Measurements from ENCODE around the gene CDH26.

Gene CDH26

DNA sequence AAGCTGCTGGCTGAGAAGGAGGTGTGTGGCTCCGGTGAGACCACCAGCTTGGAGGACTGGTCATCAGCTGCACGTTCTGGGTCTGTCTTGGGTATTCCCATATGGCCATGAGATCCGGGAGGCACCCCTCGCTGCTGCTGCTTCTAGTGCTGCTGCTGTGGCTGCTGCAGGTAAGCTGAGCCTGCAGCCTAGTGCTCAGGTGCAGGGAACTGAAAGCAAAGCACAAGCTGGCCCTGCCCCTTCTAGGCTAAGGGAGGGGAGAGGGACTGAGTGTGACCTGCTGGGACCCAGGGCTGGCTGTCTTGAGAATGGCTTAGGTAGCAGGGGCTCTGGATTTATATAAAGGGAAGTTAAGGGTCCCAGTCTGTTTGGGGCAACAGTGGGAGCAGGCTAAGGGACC is 403 bp downstream of the CDH26 start:
- TF ChIP-seq, protein P1, sequence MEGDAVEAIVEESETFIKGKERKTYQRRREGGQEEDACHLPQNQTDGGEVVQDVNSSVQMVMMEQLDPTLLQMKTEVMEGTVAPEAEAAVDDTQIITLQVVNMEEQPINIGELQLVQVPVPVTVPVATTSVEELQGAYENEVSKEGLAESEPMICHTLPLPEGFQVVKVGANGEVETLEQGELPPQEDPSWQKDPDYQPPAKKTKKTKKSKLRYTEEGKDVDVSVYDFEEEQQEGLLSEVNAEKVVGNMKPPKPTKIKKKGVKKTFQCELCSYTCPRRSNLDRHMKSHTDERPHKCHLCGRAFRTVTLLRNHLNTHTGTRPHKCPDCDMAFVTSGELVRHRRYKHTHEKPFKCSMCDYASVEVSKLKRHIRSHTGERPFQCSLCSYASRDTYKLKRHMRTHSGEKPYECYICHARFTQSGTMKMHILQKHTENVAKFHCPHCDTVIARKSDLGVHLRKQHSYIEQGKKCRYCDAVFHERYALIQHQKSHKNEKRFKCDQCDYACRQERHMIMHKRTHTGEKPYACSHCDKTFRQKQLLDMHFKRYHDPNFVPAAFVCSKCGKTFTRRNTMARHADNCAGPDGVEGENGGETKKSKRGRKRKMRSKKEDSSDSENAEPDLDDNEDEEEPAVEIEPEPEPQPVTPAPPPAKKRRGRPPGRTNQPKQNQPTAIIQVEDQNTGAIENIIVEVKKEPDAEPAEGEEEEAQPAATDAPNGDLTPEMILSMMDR (IDR thresholded peaks at IDR 0.05; ENCODE audit: low read depth, low read length) = no peak
- H3K4me3 ChIP-seq (replicated peaks in 1 of 2; ENCODE audit: low read depth in 2 of 2, low read length in 2 of 2) = no peak overlapping the region
- DNase-seq (ENCODE audit: low read depth in 2 of 2) = no peak

DNA sequence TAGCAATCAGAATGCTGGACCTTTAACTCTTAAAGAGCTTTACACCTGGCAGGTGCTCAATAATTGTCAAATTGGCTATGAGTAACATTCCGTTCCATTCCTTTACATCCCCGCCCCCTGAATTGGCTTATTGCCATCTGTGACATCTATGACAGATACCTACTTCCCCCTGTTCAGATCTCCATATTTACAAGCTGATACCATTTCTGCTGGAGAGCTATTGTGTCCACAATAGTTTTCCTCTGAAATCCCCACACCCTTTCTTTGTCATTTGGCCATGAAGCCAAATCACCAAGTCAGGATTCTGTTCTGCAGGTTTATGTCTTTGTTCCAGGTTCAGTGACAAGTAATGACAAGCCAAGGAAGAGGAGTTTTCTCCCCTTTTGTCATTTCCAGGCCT is 3.2 kb downstream of the CDH26 start:
- DNase-seq (ENCODE audit: low read depth in 2 of 2) = no peak
- TF ChIP-seq, protein P1 (IDR thresholded peaks at IDR 0.05; ENCODE audit: low read depth, low read length) = no peak
- no peak overlapping the region for H3K4me3 ChIP-seq (replicated peaks in 1 of 2; ENCODE audit: low read depth in 2 of 2, low read length in 2 of 2)

DNA sequence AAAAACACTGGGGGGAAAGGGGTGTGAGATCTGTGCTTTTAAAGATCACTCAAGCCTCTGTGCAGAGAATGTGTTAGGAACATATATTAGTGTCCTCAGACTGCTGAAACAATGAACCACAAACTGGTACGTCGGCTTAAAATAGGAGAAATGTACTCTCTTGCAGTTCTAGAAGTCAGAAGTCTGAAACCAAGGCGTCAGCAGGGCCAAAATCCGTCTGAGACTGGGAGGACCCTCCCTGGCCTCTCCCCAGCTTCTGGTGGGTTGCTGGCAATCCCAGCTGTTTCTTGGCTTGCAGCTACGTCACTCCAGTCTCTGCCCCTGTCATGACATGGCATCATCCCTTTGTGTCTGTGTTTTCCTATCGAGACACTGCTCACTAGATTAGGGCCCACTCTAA is 3.9 kb downstream of the CDH26 start:
- TF ChIP-seq, protein P1 (IDR thresholded peaks at IDR 0.05; ENCODE audit: low read depth, low read length) = no peak
- no peak for DNase-seq (ENCODE audit: low read depth in 2 of 2)
- H3K4me3 ChIP-seq (replicated peaks in 1 of 2; ENCODE audit: low read depth in 2 of 2, low read length in 2 of 2) = no peak overlapping the region

DNA sequence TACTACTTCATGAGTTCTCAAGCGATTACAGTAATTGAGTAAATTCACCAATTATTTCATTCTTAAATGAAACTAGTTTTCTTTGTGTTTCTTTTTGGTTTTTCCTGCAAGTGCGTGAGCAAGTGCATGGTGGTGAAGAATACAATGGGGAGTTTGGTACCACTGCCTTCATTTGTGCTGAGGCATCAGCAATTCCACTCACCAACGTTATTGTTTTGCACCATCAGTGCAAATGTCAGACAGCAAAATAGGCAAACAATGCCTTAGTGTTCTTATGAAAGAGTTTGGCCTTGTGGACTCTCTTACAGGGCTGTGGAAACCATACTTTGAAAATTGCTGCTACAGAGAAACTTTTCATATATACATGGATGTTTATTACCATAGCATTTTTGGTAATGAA is 8.2 kb downstream of the CDH26 start:
- TF ChIP-seq, protein P1 (IDR thresholded peaks at IDR 0.05; ENCODE audit: low read depth, low read length) = no peak
- no peak for DNase-seq (ENCODE audit: low read depth in 2 of 2)
- no peak overlapping the region for H3K4me3 ChIP-seq (replicated peaks in 1 of 2; ENCODE audit: low read depth in 2 of 2, low read length in 2 of 2)

DNA sequence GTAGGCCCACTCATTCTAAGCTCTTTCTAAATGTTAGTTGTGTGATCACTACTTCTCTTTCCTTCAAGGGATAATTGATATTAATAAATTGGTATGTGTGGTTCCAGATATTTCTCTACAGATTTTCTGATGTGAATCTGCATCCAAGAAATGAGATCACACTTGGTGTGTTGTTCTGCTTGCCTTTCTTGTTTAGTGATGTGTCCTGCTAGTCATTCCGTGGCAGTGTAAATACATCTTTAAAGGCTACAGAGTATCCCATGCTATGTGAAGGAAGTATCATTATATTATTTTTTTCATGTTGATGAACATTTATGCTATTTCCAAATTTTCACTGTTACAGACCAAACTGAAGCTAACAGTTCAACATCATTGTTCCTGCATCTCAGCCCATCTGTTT is 13.2 kb downstream of the CDH26 start:
- TF ChIP-seq, protein P1 (IDR thresholded peaks at IDR 0.05; ENCODE audit: low read depth, low read length) = no peak
- no peak for DNase-seq (ENCODE audit: low read depth in 2 of 2)

DNA sequence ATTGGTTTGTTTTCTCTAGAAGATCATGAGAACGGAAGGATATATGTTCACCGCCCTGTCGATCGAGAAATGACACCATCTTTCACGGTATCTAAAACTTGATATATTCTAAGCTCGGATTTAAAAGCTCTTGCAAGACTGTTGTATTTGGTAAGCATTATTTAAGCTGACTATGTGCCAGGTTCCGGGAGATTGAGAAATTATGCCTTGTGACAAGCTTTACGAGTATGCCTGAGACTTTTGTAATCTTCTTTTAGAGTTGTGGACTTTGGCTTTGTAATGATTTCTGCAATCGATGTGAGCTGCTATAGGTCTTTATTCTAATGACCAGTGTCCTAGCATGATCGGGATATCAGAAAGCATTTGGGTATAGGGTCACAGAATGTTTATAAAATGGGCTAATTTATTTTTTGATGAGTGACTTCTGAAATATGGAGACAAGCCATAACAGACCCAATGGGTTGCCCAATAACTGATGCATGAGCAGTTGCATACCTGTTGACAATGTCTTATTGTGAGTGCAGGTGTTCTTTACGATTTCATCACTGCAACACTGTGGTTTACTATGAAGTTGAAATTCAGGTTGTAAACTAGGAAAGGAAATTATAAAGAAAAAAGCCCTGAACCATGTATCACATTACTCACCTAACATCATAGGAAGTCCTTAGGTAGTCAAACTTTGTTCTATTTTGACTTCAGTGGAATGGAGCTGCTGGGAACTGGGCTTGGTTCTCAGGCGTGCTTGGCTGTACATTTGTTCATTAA is 14.0 kb downstream of the CDH26 start:
- H3K4me3 ChIP-seq (replicated peaks in 1 of 2; ENCODE audit: low read depth in 2 of 2, low read length in 2 of 2) = no peak overlapping the region
- DNase-seq (ENCODE audit: low read depth in 2 of 2) = no peak
- TF ChIP-seq, protein P1 (IDR thresholded peaks at IDR 0.05; ENCODE audit: low read depth, low read length) = no peak

More for the DNA sequence above, 13.2 kb downstream of the CDH26 start:
- no peak overlapping the region for H3K4me3 ChIP-seq (replicated peaks in 1 of 2; ENCODE audit: low read depth in 2 of 2, low read length in 2 of 2)
